ES-I3 (cell line): ENCODE data around the gene KCNJ15.

Source experiments
- H3K36me3 ChIP-seq: 2 replicates; pipeline ENCODE4 v1.6.1; 2013; ENCODE audit warnings: mild to moderate bottlenecking, low read length, control low read depth, moderate library complexity; ENCODE audit not compliant: insufficient read depth
- H3K4me1 ChIP-seq: 2 replicates; pipeline ENCODE4 v1.6.1; 2013; ENCODE audit warnings: mild to moderate bottlenecking, control low read depth, low read length; ENCODE audit not compliant: insufficient read depth
- H3K9ac ChIP-seq: 2 replicates; pipeline ENCODE4 v1.6.1; 2013; ENCODE audit warnings: low read depth, mild to moderate bottlenecking, low read length, moderate library complexity
- H3K9me3 ChIP-seq: 2 replicates; pipeline ENCODE4 v1.6.1; 2013; ENCODE audit warnings: mild to moderate bottlenecking, low read length, moderate library complexity; ENCODE audit not compliant: control insufficient read depth, insufficient read depth

KCNJ15 gene

DNA sequence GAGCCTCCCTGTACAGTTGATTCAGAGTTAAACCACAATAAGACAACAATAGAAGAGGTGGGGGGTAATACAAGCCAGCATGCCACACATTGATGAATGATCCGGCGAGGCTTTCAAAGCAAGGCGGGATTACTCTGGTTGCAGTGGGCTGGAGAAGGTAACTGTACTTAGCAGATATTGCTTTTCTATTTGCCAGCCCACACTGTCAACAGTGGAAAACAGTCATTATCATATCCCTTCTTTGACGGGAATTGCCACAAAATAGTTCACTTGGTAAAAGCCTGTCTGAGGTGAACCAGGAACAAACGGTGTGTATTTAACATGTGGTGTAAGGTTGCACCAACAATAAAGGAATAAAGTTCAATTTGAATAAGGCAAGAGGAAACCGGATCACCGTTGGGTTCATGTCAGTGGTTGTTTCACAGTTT is 5.8 kb upstream of the KCNJ15 start:
- Histone ChIP-seq H3K4me1 (no peaks in the 10 kb centered on the region), H3K9ac (no peak overlapping the region), H3K36me3 (no peaks in the 10 kb centered on the region), H3K9me3 (no peaks in the 10 kb centered on the region)

DNA sequence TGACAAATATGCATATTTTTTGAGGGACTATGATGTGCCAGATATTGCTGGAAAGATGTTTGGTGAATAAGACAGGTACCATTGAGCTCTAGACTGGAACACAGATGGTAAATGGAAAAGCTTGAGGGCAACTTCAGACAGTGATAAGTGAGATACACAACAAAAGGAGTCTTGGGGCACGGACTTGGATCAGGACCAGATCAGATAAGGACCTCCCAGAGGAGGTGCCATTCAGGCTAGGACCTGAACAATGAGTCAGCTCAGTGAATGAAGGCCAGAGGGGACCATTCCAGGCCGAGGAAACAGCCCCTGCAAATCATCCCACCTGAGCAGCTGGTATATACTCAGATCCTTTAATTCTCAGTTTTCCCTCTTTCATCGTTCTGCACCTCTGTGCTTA is 1.8 kb upstream of the KCNJ15 start:
- no peaks in the 10 kb centered on the region for H3K36me3 ChIP-seq
- no peaks in the 10 kb centered on the region for H3K9me3 ChIP-seq
- no peak overlapping the region for H3K9ac ChIP-seq
- H3K4me1 ChIP-seq: no peaks in the 10 kb centered on the region

DNA sequence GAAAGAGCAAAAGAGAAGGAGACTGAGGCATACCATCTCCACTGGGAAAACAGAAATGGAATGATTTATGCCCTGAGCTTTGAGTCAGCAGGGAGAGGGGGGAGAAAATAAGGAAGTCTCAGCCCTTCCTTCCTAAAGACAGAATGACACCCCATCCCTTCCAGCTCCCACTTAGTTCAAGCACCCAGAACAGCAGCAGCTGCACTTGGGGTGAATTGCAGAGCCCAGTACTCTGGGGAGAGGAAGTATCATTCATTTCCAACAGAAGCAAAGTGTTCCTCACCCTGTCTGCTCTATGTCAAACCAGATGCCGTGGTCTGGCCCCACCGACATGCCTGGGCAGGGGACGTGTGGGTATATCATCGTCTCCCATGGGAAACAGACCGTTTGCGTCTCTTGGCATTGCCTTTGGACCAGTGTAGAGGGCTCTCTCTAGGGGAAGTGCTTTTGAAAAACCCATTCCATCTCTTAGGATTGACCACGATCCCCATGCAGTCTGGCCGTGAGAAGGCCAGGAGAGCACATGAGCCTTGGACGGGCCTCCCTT is 1.1 kb upstream of the KCNJ15 start:
- H3K9ac ChIP-seq: no peak overlapping the region
- H3K36me3 ChIP-seq: no peaks in the 10 kb centered on the region
- H3K9me3 ChIP-seq: no peaks in the 10 kb centered on the region
- no peaks in the 10 kb centered on the region for H3K4me1 ChIP-seq

DNA sequence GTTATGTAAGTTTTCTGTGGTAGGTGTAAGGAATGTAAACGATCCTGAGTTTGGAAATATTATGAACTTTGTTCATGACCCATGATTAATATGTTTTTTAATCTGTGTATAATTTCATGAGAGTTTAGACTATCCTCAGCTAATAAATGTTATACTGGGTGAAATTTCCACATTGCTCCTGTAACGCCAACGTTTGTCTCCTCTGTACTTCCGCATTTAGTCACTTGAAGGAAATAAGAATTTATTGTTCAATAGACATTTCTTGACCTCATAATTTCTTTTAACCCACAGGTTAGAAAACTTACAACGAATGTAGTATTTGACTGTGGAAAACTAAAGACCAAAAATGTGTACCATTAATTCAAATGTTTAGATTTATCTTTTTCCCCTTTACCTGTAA is 876 bp downstream of the KCNJ15 start:
- H3K9me3 ChIP-seq: no peaks in the 10 kb centered on the region
- H3K4me1 ChIP-seq: no peaks in the 10 kb centered on the region
- no peak overlapping the region for H3K9ac ChIP-seq
- H3K36me3 ChIP-seq: no peaks in the 10 kb centered on the region

DNA sequence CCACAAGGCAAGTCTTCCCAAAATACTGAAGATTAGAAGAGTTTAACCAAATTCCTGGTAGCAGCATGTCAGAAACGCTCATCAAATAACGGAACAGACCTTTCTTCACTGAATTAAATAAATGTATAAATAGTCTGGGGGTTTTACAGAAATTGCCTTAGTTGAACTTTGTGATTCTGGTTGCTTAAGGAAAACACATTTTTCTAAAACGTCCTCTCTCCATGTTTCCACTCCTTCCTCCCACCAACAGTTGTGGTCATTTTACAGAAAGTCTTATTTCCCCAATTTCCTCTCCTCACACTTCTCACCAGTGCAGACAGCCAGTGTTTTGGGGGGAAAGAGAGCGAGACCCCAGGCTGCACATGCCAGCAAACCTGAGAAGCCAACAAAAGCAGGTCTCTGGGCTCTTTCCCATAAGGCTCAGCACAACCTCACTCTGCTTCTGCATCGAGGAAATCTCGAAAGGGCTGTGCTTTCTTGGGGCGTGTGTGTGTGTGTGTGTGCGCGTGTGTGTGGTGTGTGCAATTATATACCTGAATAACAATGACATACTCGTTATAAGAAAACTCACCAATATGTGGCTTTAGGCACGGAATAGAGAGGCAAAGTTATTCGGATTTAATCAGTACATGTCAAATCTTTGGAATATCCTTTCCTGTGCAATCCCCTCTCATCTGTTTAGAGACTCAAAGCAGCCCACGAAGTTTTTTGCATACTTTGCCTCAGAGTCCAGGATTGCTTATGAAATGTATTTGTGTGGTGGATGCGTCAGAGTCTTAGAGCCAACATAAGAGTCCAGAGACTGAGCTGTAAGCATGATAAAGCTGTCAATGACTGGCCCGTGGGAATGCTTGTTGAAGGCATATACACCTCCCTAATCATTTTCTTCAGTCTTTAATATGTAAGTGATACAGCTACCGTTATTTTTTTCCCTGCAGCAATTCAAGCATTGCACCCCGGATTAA is 2.0 kb downstream of the KCNJ15 start:
- Histone ChIP-seq H3K9ac (no peak overlapping the region), H3K36me3 (no peaks in the 10 kb centered on the region), H3K9me3 (no peaks in the 10 kb centered on the region), H3K4me1 (no peaks in the 10 kb centered on the region)

DNA sequence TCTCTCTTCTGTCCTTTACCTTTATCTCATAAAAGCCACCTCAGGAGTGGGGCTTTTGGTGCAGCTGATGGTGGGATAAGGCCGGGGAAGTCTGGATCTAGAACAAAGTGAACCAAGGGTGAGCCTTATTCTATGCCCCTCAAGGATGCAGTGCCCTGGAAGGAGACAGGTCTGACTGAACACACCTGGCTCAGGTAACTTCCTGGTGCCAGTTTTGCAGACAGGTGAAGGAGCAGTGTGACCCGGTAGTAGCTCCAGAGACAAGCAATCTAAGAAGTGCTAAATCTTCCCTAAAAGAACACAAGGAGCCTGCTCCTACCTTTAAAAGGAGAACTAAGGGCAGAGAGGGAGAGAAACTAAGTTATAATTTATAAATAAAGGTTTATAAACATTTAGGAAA is 2.9 kb downstream of the KCNJ15 start:
- Histone ChIP-seq H3K36me3 (no peaks in the 10 kb centered on the region), H3K9ac (no peak overlapping the region), H3K9me3 (no peaks in the 10 kb centered on the region), H3K4me1 (no peaks in the 10 kb centered on the region)

DNA sequence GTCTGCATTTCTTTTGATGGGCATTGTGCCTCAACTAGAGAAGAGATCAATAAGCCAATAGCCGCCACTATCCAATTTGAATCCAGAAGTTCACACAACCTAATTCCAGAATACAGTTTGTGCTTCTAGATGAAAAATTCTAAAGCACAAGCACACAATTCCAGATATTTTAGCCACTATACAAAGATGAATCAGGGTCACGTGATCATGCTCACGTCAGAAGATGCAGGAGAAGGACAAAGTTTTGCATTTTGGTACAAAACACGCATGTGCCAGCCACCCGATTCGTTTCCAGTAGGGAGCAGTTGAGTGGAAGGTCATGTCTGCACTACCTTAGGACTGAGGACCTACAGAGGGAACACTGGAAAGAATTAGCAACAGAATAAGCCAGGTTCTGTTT is 3.6 kb downstream of the KCNJ15 start:
- Histone ChIP-seq H3K9me3 (no peaks in the 10 kb centered on the region), H3K4me1 (no peaks in the 10 kb centered on the region), H3K36me3 (no peaks in the 10 kb centered on the region), H3K9ac (no peak overlapping the region)

DNA sequence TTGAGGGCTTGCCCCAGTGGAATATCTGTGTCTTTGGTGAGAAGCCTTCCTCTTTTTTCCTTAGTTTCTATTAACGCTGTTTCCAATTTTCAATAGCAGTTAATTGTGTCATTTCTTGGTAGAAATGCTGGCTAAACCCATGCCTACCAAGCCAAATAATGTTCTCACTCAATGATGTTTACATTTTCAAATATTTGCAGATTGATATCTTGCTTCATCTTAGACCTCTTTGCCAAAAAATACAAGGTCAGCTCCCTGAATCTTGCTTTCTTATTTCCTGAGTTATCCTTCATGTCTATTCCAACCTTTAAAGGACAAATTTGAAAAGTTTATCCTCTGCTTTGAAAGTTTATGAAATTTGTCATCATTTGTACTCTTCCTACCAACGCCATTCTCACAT is 5.1 kb downstream of the KCNJ15 start:
- Histone ChIP-seq H3K9me3 (no peaks in the 10 kb centered on the region), H3K9ac (no peak overlapping the region), H3K4me1 (no peaks in the 10 kb centered on the region), H3K36me3 (no peaks in the 10 kb centered on the region)

DNA sequence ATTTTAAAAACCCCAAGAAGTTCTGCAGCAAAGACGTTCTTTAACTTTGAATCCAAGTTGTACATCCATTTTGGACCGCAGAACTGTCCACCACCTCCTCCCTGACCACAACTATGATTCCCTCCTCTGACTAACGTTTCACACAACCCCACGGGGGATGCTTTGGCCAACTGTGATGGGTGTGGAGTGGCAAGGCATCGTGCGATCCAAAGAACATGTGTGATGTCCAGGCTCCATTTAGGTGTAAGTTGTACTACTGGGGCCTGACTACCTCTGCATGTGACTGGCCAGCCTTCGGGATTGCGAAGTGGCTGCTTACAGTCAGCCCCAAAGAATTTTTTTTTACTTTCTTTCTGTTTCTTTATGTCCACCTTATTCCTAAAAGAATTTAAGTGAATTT is 6.7 kb downstream of the KCNJ15 start:
- no peaks in the 10 kb centered on the region for H3K4me1 ChIP-seq
- H3K9ac ChIP-seq: no peak overlapping the region
- no peaks in the 10 kb centered on the region for H3K36me3 ChIP-seq
- no peaks in the 10 kb centered on the region for H3K9me3 ChIP-seq

DNA sequence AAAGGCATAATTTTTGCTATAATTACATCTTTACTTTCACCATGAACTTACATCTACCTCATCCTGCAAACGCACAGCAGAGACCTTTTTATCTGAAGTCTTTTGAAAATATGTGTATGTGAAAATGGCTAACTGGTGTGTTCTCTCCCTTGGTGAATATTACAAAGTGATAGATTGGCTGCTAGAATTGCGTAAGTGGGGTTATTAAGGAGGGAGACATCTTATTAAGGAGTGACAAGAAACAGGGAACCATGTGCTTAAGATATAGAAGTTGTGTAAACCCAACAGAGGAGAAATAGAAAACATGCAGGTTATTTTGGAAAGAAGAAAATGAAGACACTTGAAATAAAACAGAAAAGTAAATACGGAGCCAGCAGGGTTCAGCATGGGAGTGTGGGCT is 7.8 kb downstream of the KCNJ15 start:
- Histone ChIP-seq H3K9me3 (no peaks in the 10 kb centered on the region), H3K36me3 (no peaks in the 10 kb centered on the region), H3K4me1 (0 out of 2 replicates have a peak, but pooled peaks cover 4% of the 10 kb centered on the region), H3K9ac (no peak overlapping the region)

DNA sequence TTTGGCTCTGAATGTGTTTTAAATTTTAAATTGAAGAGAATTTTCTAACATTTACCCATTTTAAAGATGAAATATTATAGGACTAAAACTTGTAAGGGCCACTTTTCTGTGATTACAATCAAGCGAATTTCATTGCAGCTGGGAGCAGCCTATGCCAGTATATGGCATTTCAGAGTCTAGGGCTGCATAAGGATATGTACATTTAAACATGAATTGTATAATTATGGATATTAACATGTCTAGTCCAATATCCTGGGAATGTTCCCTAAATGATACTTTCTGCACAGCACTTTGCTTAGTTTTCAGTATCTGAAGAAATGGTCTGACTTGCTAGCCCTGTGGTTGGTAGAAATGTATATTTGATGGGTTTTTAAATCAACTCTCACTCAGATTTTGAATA is 8.4 kb downstream of the KCNJ15 start:
- Histone ChIP-seq H3K9ac (no peak overlapping the region), H3K4me1 (0 out of 2 replicates have a peak, but pooled peaks cover 4% of the 10 kb centered on the region), H3K36me3 (no peaks in the 10 kb centered on the region), H3K9me3 (no peaks in the 10 kb centered on the region)

DNA sequence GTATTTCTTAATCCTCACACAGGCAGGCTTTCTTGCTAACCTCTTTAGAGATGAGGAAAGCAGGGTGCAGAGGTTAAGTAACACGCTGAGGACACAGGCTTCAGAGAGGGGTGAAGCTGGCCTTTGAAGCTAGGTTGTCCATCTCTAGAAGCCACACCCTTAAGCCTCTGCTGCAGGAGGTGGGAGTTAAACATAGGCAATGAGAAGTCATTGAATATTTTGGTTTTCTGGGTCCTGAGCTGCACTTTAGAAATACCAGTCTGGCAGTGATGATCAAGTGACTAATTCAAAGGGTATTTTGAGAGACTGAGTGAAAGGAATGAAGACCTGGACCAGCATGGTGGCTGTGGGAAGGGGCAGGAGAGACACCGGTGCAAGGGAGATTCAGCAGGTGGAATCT is 9.9 kb downstream of the KCNJ15 start:
- H3K36me3 ChIP-seq: no peaks in the 10 kb centered on the region
- no peaks in the 10 kb centered on the region for H3K9me3 ChIP-seq
- 0 out of 2 replicates have a peak, but pooled peaks cover 4% of the 10 kb centered on the region for H3K4me1 ChIP-seq
- H3K9ac ChIP-seq: no peak overlapping the region

DNA sequence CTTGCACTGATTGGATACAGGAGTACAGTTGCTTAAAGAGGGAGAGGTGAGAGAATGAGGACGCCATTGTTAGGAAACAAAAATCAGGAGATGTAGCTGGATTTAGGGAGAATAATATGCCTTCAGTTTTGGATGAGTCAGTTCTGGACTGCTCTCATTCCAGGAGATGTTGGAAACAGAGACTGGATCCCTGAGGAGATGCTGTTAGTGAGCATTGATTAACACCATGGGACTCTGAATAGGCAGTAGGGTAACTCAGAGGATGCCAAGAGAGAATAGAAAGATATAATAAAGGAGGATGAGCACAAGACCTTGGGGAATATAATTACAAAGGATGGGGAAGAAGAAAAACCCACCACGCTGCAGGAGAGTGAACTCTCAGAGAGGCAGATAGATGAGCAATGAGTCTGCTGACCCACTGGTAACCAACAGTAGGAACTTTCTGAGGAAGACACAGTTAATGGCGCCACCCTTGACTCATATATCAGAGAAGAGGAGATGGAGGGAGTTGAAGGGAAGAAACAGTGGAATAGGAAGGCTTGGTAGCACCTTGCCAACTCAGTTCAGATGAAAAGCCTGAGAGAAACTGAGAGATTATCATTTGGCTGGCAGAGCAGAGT is 10.5 kb downstream of the KCNJ15 start:
- no peaks in the 10 kb centered on the region for H3K9me3 ChIP-seq
- H3K36me3 ChIP-seq: no peaks in the 10 kb centered on the region
- H3K4me1 ChIP-seq: 0 out of 2 replicates have a peak, but pooled peaks cover 4% of the 10 kb centered on the region
- no peak overlapping the region for H3K9ac ChIP-seq

DNA sequence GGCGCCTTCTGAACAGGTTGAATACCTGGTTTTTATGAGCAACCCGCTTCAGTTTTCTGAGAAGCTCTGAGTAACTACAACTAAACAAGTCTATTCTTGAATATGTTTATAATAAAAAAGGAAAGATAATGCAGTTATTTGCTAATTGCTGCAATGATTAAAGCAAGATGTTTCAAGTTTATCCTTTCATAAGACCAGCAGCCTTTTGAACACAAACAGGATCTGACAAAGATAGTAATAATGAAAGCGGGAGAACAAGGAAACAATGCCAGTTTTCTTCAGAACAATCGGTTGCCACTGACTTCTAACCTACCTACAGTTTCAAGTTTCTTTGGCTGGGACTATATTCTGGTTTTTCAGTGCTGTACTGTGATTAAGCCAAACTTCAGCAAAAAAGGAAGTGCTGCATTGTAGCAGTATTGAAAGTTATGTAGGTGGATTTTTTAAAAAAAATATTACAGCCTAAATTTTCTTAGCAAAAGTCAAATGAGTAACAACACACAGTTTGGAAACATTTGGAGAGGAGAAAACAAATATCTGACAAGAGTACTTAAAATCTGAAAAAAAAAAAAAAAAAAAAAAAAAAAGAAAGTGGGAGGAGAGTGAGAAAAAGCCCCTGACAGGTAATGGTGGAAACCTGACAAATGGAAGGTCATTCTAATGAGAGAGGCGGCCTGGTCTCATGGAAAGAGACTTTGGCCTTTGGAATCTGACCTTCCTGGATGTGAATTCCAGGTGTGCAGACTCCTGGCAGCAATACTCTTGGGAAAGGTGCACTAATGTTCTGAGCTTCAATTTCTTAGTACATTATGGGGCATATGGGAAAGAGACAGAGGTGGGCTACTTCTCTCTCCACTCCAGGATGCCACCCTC is 11.4 kb downstream of the KCNJ15 start:
- no peaks in the 10 kb centered on the region for H3K9me3 ChIP-seq
- H3K36me3 ChIP-seq: no peaks in the 10 kb centered on the region
- 0 out of 2 replicates have a peak, but pooled peaks cover 4% of the 10 kb centered on the region for H3K4me1 ChIP-seq
- H3K9ac ChIP-seq: no peak overlapping the region
